Calu3 (cell line): ENCODE measurements around the gene FTCDNL1. TPM values are rescaled to one million over a fixed set of nuclear protein-coding genes. Genes with fewer than 3 reads are reported as not detected.

Source experiments
- BruUV-seq: library from RNA; stranded (reverse); fragments of 400-500 nt; replicated peaks from 2 replicates; lab custom pipeline; 2021; lab: Mats Ljungman, UMichigan
- CTCF ChIA-PET: fragments of 300-600 bp; sonication (Branson Sonifier 250); formaldehyde crosslinking; loops from one replicate; lab custom pipeline; 2022; ENCODE audit warnings: antibody characterized with exemption; lab: Charles Lee
- DNase-seq: peaks from one replicate; pipeline ENCODE4 v3.0.0; 2022
- H3K27ac Mint-ChIP-seq: one replicate; pipeline ENCODE4 v1.8.0; 2022; ENCODE audit warnings: mixed read lengths; ENCODE audit not compliant: unreplicated experiment
- H3K27me3 Mint-ChIP-seq: one replicate; pipeline ENCODE4 v1.8.0; 2022; ENCODE audit warnings: mixed read lengths; ENCODE audit not compliant: unreplicated experiment
- H3K36me3 Mint-ChIP-seq: one replicate; pipeline ENCODE4 v1.8.0; 2022; ENCODE audit warnings: mild to moderate bottlenecking, moderate library complexity, mixed read lengths; ENCODE audit not compliant: insufficient read depth, unreplicated experiment
- H3K4me1 Mint-ChIP-seq: one replicate; pipeline ENCODE4 v1.8.0; 2022; ENCODE audit warnings: mild to moderate bottlenecking, low read depth, mixed read lengths; ENCODE audit not compliant: unreplicated experiment
- H3K4me3 Mint-ChIP-seq: one replicate; pipeline ENCODE4 v1.8.0; 2022; ENCODE audit warnings: mild to moderate bottlenecking, low read depth, moderate library complexity, mixed read lengths; ENCODE audit not compliant: unreplicated experiment
- H3K9me3 Mint-ChIP-seq: one replicate; pipeline ENCODE4 v1.8.0; 2022; ENCODE audit warnings: low read depth, mixed read lengths; ENCODE audit not compliant: unreplicated experiment
- CTCF ChIP-seq: fragments of 200-600 bp; IDR thresholded peaks from one replicate; pipeline ENCODE4 v1.8.0; 2022; ENCODE audit warnings: antibody characterized with exemption; ENCODE audit not compliant: unreplicated experiment
- intact Hi-C: fragments of 100-400 bp; cut with micrococcal nuclease; formaldehyde crosslinking; loops from one replicate; pipeline ENCODE4 v1.10.0; 2022; ENCODE audit not compliant: unreplicated experiment
- total RNA-seq: library from RNA; stranded (reverse); gene quantifications from 2 replicates; pipeline ENCODE4 v1.2.3, GENCODE V29; 2022

The FTCDNL1 gene
- total RNA-seq, 1 experiment from 2014 or later: 1.9 TPM

GRCh38 chr2:199744260-199744659 lies 106.7 kb downstream of the FTCDNL1 start:
- intact Hi-C loops: no loop called here
- DNase-seq: no peak

GRCh38 chr2:199743415-199744120 lies 107.4 kb downstream of the FTCDNL1 start:
- Mint-ChIP-seq H3K4me1 (peaks cover 13% of the 10 kb centered on the region), H3K27me3 (peaks cover 22% of the 10 kb centered on the region), H3K27ac (no peak overlapping the region), H3K36me3 (no peaks in the 10 kb centered on the region), H3K9me3 (no peaks in the 10 kb centered on the region), H3K4me3 (no peak overlapping the region)
- CTCF ChIA-PET: no interaction called here
- TF ChIP-seq CTCF: no peak
- BruUV-seq: no TSS peak
- no peak for DNase-seq
- intact Hi-C loops: no loop called here

More at GRCh38 chr2:199744260-199744659, 106.7 kb downstream of the FTCDNL1 start:
- peaks cover 8% of the 10 kb centered on the region for H3K4me1 Mint-ChIP-seq
- no peaks in the 10 kb centered on the region for H3K36me3 Mint-ChIP-seq
- CTCF ChIA-PET: no interaction called here
- H3K4me3 Mint-ChIP-seq: no peak overlapping the region
- H3K27me3 Mint-ChIP-seq: peaks cover 22% of the 10 kb centered on the region
- no peak overlapping the region for H3K27ac Mint-ChIP-seq
- no peak for TF ChIP-seq CTCF
- no TSS peak for BruUV-seq
- H3K9me3 Mint-ChIP-seq: no peaks in the 10 kb centered on the region

GRCh38 chr2:199742884-199743283 lies 108.1 kb downstream of the FTCDNL1 start:
- Mint-ChIP-seq H3K27me3 (peaks cover 21% of the 10 kb centered on the region), H3K36me3 (no peaks in the 10 kb centered on the region), H3K27ac (no peak overlapping the region), H3K4me1 (peaks cover 16% of the 10 kb centered on the region), H3K9me3 (no peaks in the 10 kb centered on the region), H3K4me3 (no peak overlapping the region)
- CTCF ChIA-PET: no interaction called here
- DNase-seq: no peak
- no TSS peak for BruUV-seq
- intact Hi-C loops: no loop called here
- TF ChIP-seq CTCF: no peak

GRCh38 chr2:199740111-199740428 lies 110.9 kb downstream of the FTCDNL1 start:
- intact Hi-C loops: no loop called here
- Mint-ChIP-seq H3K36me3 (no peaks in the 10 kb centered on the region), H3K4me1 (peaks cover 16% of the 10 kb centered on the region), H3K27ac (no peak overlapping the region), H3K27me3 (peaks cover 25% of the 10 kb centered on the region), H3K4me3 (no peak overlapping the region), H3K9me3 (no peaks in the 10 kb centered on the region)
- TF ChIP-seq CTCF: no peak
- BruUV-seq: no TSS peak
- CTCF ChIA-PET: interaction anchor here (0.8 to 2.7 kb wide), 3 partner anchors 34 to 58 kb away, joined by 3 to 16 read pairs (median 3); no protein-coding TSS in a partner anchor
- no peak for DNase-seq
